Measurements from ENCODE around the gene WNT8B.

The WNT8B gene

GRCh38 chr10:100531761-100532160, 69.0 kb downstream of the WNT8B start:
- no peak for TF ChIP-seq CTCF (IDR thresholded peaks at IDR 0.05; ENCODE audit: low read length, missing control alignments)
- no peak for DNase-seq (ENCODE audit: low read depth)
- no peak overlapping the region for H3K4me3 ChIP-seq (replicated peaks; ENCODE audit: low read depth, low read length)

Measured in fibroblast of pulmonary artery (primary cell).